Gastroesophageal sphincter (tissue), 4 donors: Measurements from ENCODE around the gene RINL. TPM values are rescaled to one million over a fixed set of nuclear protein-coding genes. Genes with fewer than 3 reads are reported as not detected.
"Not testable (repeated sequence)": the region's sequence is repeated elsewhere in the genome, so short reads cannot be mapped to it uniquely, and the experiment has no call there.

ENCODE experiments used
- ATAC-seq: fragments of 150-250 bp; one replicate; pipeline ENCODE4 v1.9.1; 2016; ENCODE audit warnings: mild to moderate bottlenecking, moderate library complexity
- H3K27ac ChIP-seq, 4 donors: fragments of 200-600 bp; sonication (generic) in 3 of 4; 1 replicate in 3 of 4; 2 replicates in 1 of 4; pipeline ENCODE4 v1.5.1; 2016 to 2019
- H3K27me3 ChIP-seq: fragments of 200-600 bp; sonication (generic); one replicate; pipeline ENCODE4 v1.5.1; 2019
- H3K36me3 ChIP-seq, 2 donors: fragments of 200-600 bp; sonication (generic); one replicate each; pipeline ENCODE4 v1.5.1; 2019; ENCODE audit warnings: control low read depth in 1 of 2
- H3K4me1 ChIP-seq, 3 donors: fragments of 200-600 bp; sonication (generic); 1 replicate in 2 of 3; 2 replicates in 1 of 3; pipeline ENCODE4 v1.5.1; 2016 to 2019; ENCODE audit warnings: control low read depth in 2 of 3
- H3K4me3 ChIP-seq, 2 donors: fragments of 200-600 bp; sonication (generic); one replicate each; pipeline ENCODE4 v1.5.1; 2019; ENCODE audit warnings: mild to moderate bottlenecking in 1 of 2, moderate library complexity in 1 of 2
- H3K9me3 ChIP-seq, 3 donors: fragments of 200-600 bp; sonication (generic); one replicate each; pipeline ENCODE4 v1.5.1; 2017 to 2019; ENCODE audit warnings: control low read depth in 2 of 3
- EP300 ChIP-seq: sonication (generic); formaldehyde crosslinking; IDR thresholded peaks from one replicate; pipeline ENCODE4 v1.6.1; 2017; ENCODE audit warnings: antibody characterized with exemption, mild to moderate bottlenecking
- POLR2A ChIP-seq, 2 donors: fragments of 450-650 bp; IDR thresholded peaks; one replicate each; pipeline ENCODE4 v1.6.1; 2017; ENCODE audit warnings: antibody characterized with exemption in 2 of 2, mild to moderate bottlenecking in 2 of 2, moderate library complexity in 1 of 2
- POLR2AphosphoS5 ChIP-seq: sonication (generic); formaldehyde crosslinking; IDR thresholded peaks from one replicate; pipeline ENCODE4 v1.6.1; 2017; ENCODE audit warnings: antibody characterized with exemption
- WGBS, 2 donors: methylation state at CpG; one replicate each; pipeline ENCODE4 v1.1.5; 2018; ENCODE audit warnings: low coverage in 1 of 2; 5-methylcytosine and 5-hydroxymethylcytosine counted together
- total RNA-seq, 4 donors: library from RNA; depleted of rRNA; stranded (reverse); fragments of >200 nt; gene quantifications; one replicate each; pipeline ENCODE4 v1.1.0, GENCODE V29; 2016
- TF ChIP-seq, protein P1 (sequence below), 4 experiments: fragments of 200-600 bp in 2 of 4; fragments of 450-650 bp in 2 of 4; sonication (generic) in 1 of 4; IDR thresholded peaks; one replicate each; pipeline ENCODE4 v1.5.1; 2017 to 2019; ENCODE audit warnings: antibody characterized with exemption in 4 of 4, mild to moderate bottlenecking in 2 of 4, moderate library complexity in 2 of 4

RINL gene
- total RNA-seq, 4 donors from 2014 or later = 1.2 to 8.2 (median 4.1) TPM

DNA sequence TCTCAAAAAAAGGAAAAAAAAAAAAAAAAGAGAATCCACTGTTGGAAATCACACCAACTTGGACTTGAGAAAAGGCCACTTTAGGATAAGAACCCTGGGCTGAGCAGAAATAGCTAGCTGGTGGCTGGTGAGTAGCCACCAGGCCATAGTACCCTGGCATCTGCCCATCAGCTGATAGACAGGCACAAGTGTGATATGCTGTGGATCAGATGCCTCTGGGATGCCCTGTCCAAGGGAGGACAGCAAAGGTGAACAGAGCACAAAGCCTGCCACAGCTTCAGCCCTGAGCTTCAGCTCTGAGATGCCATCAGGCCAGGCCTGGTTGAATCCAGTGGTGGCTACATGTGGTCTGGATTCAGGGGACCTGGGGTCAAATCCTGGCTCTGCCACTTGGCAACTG, 12.6 kb upstream of the RINL start:
- H3K27ac ChIP-seq = no peak overlapping the region

DNA sequence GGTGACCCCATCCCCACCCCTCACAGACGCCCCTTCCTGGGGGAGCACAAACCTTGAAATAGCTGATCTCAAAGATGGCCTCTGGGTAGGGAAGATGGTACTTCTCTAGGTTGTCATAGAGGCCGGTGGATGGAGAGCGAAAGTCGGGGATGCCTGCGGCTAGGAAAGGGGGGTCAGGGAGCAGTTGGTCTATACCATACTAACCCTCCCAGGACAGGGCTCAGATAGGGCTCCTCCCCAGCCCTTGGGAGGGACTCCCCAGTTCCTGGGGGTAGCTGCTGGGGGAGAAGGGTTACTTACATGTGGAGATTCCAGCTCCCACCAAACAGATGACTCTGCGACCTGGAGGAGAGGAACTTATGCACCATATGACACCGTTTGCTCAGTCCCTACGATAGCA, 11.7 kb upstream of the RINL start:
- Histone ChIP-seq H3K36me3 (peaks cover 0 to 79% of the 10 kb centered on the region in 2 donors), H3K4me1 (peaks cover 0 to 23% (median 0%) of the 10 kb centered on the region in 3 donors)
- 91% methylated on average over 4 of the region's 8 CpGs; no CpG with 5 or more reads in 1 of the 2 donors for WGBS, 2 donors

More for the DNA sequence above, 12.6 kb upstream of the RINL start:
- no peaks in the 10 kb centered on the region for H3K9me3 ChIP-seq
- peaks cover 0 to 24% (median 0%) of the 10 kb centered on the region in 3 donors for H3K4me1 ChIP-seq
- no peaks in the 10 kb centered on the region for H3K27me3 ChIP-seq
- TF ChIP-seq, protein P1, sequence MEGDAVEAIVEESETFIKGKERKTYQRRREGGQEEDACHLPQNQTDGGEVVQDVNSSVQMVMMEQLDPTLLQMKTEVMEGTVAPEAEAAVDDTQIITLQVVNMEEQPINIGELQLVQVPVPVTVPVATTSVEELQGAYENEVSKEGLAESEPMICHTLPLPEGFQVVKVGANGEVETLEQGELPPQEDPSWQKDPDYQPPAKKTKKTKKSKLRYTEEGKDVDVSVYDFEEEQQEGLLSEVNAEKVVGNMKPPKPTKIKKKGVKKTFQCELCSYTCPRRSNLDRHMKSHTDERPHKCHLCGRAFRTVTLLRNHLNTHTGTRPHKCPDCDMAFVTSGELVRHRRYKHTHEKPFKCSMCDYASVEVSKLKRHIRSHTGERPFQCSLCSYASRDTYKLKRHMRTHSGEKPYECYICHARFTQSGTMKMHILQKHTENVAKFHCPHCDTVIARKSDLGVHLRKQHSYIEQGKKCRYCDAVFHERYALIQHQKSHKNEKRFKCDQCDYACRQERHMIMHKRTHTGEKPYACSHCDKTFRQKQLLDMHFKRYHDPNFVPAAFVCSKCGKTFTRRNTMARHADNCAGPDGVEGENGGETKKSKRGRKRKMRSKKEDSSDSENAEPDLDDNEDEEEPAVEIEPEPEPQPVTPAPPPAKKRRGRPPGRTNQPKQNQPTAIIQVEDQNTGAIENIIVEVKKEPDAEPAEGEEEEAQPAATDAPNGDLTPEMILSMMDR (IDR thresholded peaks at IDR 0.05) = no peak
- TF ChIP-seq POLR2AphosphoS5 (no peak), POLR2A (IDR thresholded peaks at IDR 0.05) (no peak), EP300 (no peak)
- H3K36me3 ChIP-seq = peaks cover 0 to 77% of the 10 kb centered on the region in 2 donors
- H3K4me3 ChIP-seq = no peak overlapping the region
- no peak for ATAC-seq

DNA sequence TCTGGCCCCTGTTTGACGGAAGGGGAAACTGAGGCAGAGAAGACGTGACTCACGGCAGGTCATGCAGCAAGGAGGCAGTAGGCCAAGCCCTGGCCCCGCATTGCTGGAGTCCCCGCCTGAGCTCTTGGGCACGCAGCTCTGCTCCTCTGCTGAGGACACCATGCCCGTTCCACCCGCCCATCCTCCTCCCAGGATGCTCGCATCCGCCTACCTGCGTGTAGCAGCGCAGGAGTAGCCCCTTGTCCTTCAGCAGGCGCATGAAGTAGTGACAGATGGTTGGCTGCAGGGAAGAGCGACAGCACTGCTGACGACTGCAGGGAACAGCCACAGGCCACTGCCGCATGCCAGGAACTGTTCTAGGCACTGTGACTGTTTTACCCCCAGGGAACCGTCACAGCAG, 10.8 kb upstream of the RINL start:
- peaks cover 0 to 21% (median 0%) of the 10 kb centered on the region in 3 donors for H3K4me1 ChIP-seq
- no peak overlapping the region for H3K27ac ChIP-seq
- no peaks in the 10 kb centered on the region for H3K9me3 ChIP-seq
- ATAC-seq = no peak
- no peak for TF ChIP-seq POLR2AphosphoS5
- TF ChIP-seq POLR2A (IDR thresholded peaks at IDR 0.05) = no peak
- TF ChIP-seq, protein P1 (IDR thresholded peaks at IDR 0.05) = no peak
- TF ChIP-seq EP300 = no peak
- no peak overlapping the region for H3K4me3 ChIP-seq
- peaks cover 0 to 78% of the 10 kb centered on the region in 2 donors for H3K36me3 ChIP-seq
- WGBS, 2 donors = no CpG with 5 or more reads among the region's 17 CpGs
- no peaks in the 10 kb centered on the region for H3K27me3 ChIP-seq

More for the DNA sequence above, 11.7 kb upstream of the RINL start:
- Histone ChIP-seq H3K27ac (no peak overlapping the region), H3K9me3 (no peaks in the 10 kb centered on the region), H3K4me3 (no peak overlapping the region), H3K27me3 (no peaks in the 10 kb centered on the region)
- TF ChIP-seq, protein P1 (IDR thresholded peaks at IDR 0.05) = no peak
- no peak for TF ChIP-seq POLR2AphosphoS5
- no peak for TF ChIP-seq POLR2A (IDR thresholded peaks at IDR 0.05)
- no peak for TF ChIP-seq EP300
- no peak for ATAC-seq

DNA sequence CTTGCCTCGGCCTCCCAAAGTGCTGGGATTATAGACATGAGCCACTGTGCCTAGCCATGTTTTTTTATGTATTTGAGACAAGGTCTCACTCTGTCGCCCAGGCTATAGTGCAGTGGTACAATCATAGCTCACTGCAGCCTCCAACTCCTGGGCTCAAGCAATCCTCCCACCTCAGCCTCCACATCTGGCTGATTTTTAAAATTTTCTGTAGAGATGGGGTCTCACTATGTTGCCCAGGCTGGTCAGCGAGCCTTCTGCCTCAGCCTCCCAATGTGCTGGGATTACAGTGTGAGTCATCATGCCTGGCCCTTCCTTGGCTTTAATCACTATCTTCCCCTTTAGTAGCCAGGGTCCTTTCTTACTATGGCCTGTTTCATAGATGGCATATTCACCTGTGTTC, 6.6 kb upstream of the RINL start:
- 91 to 100% methylated on average over 2 of the region's 3 CpGs for WGBS, 2 donors
- ATAC-seq, H3K4me3 ChIP-seq, H3K9me3 ChIP-seq, H3K27ac ChIP-seq, H3K27me3 ChIP-seq: not testable (repeated sequence)
- Histone ChIP-seq H3K36me3 (peaks cover 0 to 79% of the 10 kb centered on the region in 2 donors), H3K4me1 (peaks cover 0 to 14% (median 0%) of the 10 kb centered on the region in 3 donors)

DNA sequence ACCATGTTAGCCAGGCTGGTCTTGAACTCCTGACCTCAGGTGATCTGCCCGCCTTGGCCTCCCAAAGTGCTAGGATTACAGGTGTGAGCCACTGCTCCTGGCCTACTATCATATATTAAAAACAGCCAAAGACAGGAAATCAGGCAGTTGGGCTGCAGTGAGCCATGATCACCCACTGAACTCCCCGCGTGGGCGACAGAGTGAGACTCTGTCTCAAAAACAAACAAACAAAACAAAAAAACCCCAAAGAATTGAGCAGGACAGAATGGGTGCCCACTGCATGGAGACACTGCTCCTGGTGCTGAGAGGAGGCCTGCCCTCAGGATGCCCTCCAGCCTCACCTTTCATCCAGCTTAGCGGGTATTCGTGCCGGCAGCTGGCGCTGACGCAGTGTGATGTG, 5.2 kb upstream of the RINL start:
- Histone ChIP-seq H3K27ac (no peak overlapping the region), H3K27me3 (no peaks in the 10 kb centered on the region), H3K4me3 (no peak overlapping the region), H3K36me3 (peaks cover 0 to 78% of the 10 kb centered on the region in 2 donors), H3K4me1 (peaks cover 0 to 19% (median 3%) of the 10 kb centered on the region in 3 donors), H3K9me3 (no peaks in the 10 kb centered on the region)
- no peak for TF ChIP-seq POLR2A (IDR thresholded peaks at IDR 0.05)
- TF ChIP-seq EP300 = no peak
- no peak for TF ChIP-seq POLR2AphosphoS5
- TF ChIP-seq, protein P1 (IDR thresholded peaks at IDR 0.05) = no peak
- WGBS, 2 donors = 80% methylated on average over 8 of the region's 9 CpGs; no CpG with 5 or more reads in 1 of the 2 donors
- ATAC-seq = no peak
